ENCODE measurements around the gene SNRPD2.

DNA sequence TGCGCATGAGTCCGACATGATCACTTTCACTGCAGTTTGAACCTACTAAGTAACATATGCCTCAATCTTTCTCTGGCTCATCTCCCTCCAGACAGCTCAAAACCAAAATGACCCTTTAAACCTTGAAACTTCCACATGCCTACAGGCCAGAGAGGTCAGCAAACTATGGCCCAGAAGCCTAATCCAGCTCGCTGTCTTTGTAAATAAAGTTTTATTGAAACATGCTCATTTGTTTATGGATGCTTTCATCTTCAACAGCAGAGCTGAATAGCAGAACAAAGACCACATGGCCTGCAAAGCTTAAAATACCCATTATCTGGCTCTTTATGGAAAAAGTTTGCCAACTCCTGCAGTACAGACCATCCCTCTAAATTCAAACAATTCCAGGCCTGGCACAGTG is 23.4 kb upstream of the SNRPD2 start:
- TF ChIP-seq, protein P1, sequence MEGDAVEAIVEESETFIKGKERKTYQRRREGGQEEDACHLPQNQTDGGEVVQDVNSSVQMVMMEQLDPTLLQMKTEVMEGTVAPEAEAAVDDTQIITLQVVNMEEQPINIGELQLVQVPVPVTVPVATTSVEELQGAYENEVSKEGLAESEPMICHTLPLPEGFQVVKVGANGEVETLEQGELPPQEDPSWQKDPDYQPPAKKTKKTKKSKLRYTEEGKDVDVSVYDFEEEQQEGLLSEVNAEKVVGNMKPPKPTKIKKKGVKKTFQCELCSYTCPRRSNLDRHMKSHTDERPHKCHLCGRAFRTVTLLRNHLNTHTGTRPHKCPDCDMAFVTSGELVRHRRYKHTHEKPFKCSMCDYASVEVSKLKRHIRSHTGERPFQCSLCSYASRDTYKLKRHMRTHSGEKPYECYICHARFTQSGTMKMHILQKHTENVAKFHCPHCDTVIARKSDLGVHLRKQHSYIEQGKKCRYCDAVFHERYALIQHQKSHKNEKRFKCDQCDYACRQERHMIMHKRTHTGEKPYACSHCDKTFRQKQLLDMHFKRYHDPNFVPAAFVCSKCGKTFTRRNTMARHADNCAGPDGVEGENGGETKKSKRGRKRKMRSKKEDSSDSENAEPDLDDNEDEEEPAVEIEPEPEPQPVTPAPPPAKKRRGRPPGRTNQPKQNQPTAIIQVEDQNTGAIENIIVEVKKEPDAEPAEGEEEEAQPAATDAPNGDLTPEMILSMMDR (IDR thresholded peaks at IDR 0.05) = no peak
- TF ChIP-seq POLR2A (IDR thresholded peaks at IDR 0.05) = no peak
- no peak for TF ChIP-seq POLR2AphosphoS5 (IDR thresholded peaks at IDR 0.05; ENCODE audit: insufficient read depth in 1 of 2, low read depth in 1 of 2)

Data from vagina (tissue), 2 donors.